Type B pancreatic cell (in vitro differentiated cells): ENCODE measurements around the gene FAM83F. TPM values are rescaled to one million over a fixed set of nuclear protein-coding genes. Genes with fewer than 3 reads are reported as not detected.

Experiments
- DNase-seq: peaks from one replicate; pipeline ENCODE4 v3.0.0; 2021; ENCODE audit warnings: mixed read lengths; ENCODE audit not compliant: unreplicated experiment; ENCODE audit errors: extremely low spot score
- H3K27ac Mint-ChIP-seq: 2 replicates; pipeline ENCODE4 v1.8.0; 2021; ENCODE audit warnings: mild to moderate bottlenecking, mixed read lengths
- H3K27me3 Mint-ChIP-seq: 2 replicates; pipeline ENCODE4 v1.8.0; 2021; ENCODE audit warnings: mixed read lengths
- H3K36me3 Mint-ChIP-seq: 2 replicates; pipeline ENCODE4 v1.8.0; 2021; ENCODE audit warnings: mixed read lengths
- H3K4me1 Mint-ChIP-seq: one replicate; pipeline ENCODE4 v1.8.0; 2021; ENCODE audit warnings: mixed read lengths; ENCODE audit not compliant: unreplicated experiment
- H3K4me3 Mint-ChIP-seq: 2 replicates; pipeline ENCODE4 v1.8.0; 2021; ENCODE audit warnings: mild to moderate bottlenecking, mixed read lengths
- H3K9me3 Mint-ChIP-seq: 2 replicates; pipeline ENCODE4 v1.8.0; 2021; ENCODE audit warnings: mixed read lengths
- CTCF ChIP-seq: fragments of 200-600 bp; sonication (generic); conservative IDR thresholded peaks from 2 replicates; pipeline ENCODE4 v1.5.0; 2021; ENCODE audit warnings: antibody characterized with exemption, mild to moderate bottlenecking
- total RNA-seq: library from RNA; stranded (reverse); gene quantifications from 2 replicates; pipeline ENCODE4 v1.2.1, GENCODE V29; 2021; ENCODE audit warnings: low replicate concordance

FAM83F gene
- total RNA-seq, 1 donor from 2014 or later = 12.4 TPM

- Mint-ChIP-seq H3K4me1 (peaks cover 32% of the 10 kb centered on the region), H3K27ac (peak overlapping the region; percentile 44), H3K9me3 (no peaks in the 10 kb centered on the region), H3K27me3 (peaks cover 11% of the 10 kb centered on the region), H3K4me3 (no peak overlapping the region), H3K36me3 (no peaks in the 10 kb centered on the region)
- TF ChIP-seq CTCF = no peak
- DNase-seq = no peak
Observed at GRCh38 chr22:39955675-39956074, 39.1 kb upstream of the FAM83F start.

DNA sequence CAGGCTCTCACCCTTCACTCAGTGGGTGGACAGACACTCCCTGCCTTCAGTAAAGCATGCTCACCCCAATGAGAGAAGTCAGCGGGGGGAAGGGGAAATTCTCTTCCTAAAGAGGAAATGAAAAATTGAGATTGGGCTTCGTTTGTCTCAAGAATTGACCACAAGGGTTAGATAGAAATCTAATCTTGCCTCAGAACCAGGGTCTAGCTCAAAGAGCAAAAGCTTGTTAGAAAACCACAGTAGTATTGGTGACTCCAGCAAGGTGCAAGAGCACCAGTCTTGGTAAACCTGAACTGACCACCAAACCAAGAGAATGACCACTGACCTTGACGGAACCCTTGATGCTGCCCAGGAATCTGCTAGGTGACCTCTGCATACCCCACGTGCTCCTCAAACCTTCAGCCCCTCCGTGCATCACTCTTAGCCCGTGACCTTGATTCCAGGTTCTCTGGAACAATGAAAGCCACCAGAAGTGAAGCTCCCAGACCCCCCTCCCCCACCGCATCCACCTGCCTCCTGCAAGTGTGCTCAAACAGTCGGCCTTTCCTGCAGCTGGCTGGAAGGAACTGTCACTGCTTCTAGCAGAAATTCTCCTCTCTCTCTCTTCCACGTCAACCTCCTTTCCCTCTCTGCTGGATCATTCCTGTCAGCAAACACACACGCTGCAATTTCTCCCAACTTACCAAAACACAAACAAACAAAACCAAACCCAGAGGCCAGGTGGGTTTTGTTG is 37.7 kb upstream of the FAM83F start:
- Mint-ChIP-seq H3K4me1 (peaks cover 30% of the 10 kb centered on the region), H3K27me3 (peaks cover 11% of the 10 kb centered on the region), H3K4me3 (no peak overlapping the region), H3K36me3 (no peaks in the 10 kb centered on the region), H3K27ac (no peak overlapping the region), H3K9me3 (no peaks in the 10 kb centered on the region)
- no peak for TF ChIP-seq CTCF
- DNase-seq = no peak

DNA sequence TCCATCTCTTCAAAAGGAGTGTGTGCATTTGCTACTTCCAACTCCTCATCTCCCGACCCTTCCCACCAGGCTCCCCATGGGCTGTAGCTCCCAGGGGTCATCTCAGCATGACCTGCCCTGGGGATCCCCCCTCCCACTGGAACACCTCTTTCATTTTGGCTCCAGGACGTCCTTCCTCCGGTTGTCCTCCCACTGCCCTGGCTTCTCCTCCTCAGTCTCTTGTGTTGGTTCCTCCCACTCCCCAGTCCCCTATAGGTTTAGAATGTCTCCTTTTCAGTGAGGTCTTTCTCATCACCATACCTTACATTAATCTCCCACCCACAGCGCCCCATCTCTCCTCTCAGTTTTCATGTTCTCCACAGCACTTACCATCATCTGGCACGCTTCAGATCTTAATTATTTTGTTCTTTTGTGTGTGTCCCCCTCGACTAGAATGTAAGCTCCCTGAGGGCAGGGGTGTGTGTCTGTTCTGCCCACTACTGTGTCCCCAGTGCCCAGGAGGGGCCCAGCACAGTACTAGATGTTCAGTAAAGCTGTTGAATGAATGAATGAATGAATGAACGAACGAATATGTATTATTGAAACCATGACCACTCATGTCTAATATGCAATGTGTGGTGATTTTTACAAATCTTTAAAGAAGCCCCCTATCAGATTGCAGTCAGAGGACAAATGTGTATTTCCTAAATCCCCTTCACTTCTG is 36.6 kb upstream of the FAM83F start:
- Mint-ChIP-seq H3K27me3 (peaks cover 9% of the 10 kb centered on the region), H3K4me3 (no peak overlapping the region), H3K4me1 (peaks cover 27% of the 10 kb centered on the region), H3K9me3 (no peaks in the 10 kb centered on the region), H3K27ac (no peak overlapping the region), H3K36me3 (no peaks in the 10 kb centered on the region)
- TF ChIP-seq CTCF = no peak
- no peak for DNase-seq

GRCh38 chr22:39958949-39959639 is 35.7 kb upstream of the FAM83F start:
- TF ChIP-seq CTCF = no peak
- H3K27ac Mint-ChIP-seq = no peak overlapping the region
- H3K27me3 Mint-ChIP-seq = peaks cover 8% of the 10 kb centered on the region
- peaks cover 22% of the 10 kb centered on the region for H3K4me1 Mint-ChIP-seq
- H3K4me3 Mint-ChIP-seq = no peak overlapping the region
- no peaks in the 10 kb centered on the region for H3K9me3 Mint-ChIP-seq
- no peaks in the 10 kb centered on the region for H3K36me3 Mint-ChIP-seq
- no peak for DNase-seq

DNA sequence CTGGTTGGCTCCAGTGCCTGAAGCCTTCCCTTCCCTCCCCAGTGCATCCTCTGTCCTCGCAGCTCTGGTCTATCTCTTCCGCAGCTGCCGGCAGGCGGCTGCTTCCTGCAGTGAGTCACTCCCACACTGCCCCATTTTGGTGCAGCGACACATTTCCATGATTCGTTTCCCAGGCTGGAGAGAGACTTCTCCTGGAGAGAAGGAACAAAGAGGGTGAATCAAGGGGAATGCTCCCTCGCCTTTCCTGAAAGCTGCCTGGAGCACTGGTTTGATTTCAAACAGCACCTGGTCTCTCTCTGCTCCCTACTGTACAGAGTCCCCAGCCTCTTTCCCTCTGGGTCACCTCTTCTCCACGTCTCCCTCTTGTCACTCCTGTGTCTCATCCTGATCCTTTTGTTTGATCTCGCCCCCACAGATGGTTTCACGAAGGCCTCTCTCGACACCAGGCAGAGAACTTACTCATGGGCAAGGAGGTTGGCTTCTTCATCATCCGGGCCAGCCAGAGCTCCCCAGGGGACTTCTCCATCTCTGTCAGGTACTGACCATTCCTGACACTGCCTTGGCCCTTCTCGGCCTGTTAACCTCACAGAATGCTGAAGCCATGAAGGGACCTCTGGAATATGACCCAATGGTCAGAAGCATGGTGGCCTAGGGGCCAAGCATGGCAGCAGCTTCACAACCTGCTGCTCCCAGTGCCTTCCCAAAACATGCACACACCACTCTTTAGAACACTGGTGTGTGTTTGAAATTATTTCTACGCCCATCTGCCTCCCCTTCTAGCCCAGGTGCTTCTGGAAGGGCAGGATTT is 34.9 kb upstream of the FAM83F start, which contains the start of gene TMA7B:
TSS of gene TMA7B (plus strand) at position 758 of the 808 bp plus-strand sequence. CDS start 3,978 bp downstream, outside the sequence.
- Mint-ChIP-seq H3K4me1 (peaks cover 21% of the 10 kb centered on the region), H3K36me3 (no peaks in the 10 kb centered on the region), H3K9me3 (no peaks in the 10 kb centered on the region), H3K27ac (no peak within 1 kb of the TSS), H3K4me3 (no peak within 1 kb of the TSS), H3K27me3 (peaks cover 8% of the 10 kb centered on the region)
- peak; percentile 61 for TF ChIP-seq CTCF
- no peak for DNase-seq
